NCI-H524 (cell line): ENCODE data around the gene PER1.

Experiments used
- DNase-seq, 2 experiments: peaks; one replicate each; lab custom pipeline; 2025; lab: John Stamatoyannopoulos, UW

PER1 gene, protein sequence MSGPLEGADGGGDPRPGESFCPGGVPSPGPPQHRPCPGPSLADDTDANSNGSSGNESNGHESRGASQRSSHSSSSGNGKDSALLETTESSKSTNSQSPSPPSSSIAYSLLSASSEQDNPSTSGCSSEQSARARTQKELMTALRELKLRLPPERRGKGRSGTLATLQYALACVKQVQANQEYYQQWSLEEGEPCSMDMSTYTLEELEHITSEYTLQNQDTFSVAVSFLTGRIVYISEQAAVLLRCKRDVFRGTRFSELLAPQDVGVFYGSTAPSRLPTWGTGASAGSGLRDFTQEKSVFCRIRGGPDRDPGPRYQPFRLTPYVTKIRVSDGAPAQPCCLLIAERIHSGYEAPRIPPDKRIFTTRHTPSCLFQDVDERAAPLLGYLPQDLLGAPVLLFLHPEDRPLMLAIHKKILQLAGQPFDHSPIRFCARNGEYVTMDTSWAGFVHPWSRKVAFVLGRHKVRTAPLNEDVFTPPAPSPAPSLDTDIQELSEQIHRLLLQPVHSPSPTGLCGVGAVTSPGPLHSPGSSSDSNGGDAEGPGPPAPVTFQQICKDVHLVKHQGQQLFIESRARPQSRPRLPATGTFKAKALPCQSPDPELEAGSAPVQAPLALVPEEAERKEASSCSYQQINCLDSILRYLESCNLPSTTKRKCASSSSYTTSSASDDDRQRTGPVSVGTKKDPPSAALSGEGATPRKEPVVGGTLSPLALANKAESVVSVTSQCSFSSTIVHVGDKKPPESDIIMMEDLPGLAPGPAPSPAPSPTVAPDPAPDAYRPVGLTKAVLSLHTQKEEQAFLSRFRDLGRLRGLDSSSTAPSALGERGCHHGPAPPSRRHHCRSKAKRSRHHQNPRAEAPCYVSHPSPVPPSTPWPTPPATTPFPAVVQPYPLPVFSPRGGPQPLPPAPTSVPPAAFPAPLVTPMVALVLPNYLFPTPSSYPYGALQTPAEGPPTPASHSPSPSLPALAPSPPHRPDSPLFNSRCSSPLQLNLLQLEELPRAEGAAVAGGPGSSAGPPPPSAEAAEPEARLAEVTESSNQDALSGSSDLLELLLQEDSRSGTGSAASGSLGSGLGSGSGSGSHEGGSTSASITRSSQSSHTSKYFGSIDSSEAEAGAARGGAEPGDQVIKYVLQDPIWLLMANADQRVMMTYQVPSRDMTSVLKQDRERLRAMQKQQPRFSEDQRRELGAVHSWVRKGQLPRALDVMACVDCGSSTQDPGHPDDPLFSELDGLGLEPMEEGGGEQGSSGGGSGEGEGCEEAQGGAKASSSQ (N-terminal part only)

DNA sequence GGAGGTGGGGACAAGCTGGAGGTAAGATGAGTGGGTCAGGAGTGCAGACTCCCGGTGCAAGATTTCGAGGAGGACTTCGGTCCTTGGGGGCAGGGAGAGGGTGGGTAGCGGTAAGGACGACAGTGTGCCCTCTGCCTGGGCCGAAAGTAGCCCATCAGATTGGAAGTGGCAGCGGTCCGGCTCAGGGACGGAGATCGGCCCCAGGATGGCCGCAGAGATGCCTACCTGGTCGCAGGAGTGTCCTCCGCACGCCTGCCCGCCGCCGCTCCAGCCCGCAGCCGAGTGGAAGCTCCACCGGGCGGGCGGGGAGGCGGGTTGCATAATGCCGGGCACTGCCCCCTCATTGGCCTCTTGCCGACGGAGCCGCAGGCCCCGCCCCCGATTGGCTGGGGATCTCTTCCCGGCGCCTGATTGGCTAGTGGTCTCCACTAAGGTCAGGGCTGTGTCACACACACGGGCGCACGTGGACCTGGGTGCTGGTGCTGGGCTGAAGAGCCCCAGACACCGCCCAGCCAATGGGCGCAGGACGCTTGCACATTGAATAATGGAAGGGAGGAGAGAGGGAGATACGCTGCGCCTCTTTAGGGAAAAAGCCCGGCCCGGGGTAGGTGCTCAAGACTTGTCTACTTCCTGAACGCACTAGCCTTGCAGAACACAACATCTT is at the start of gene PER1:
Gene PER1 (minus strand): TSS at position 293 of the 664 bp plus-strand sequence. CDS start 1,698 bp downstream, outside the sequence.
- DNase-seq: peak in 1 of 2 experiments; percentile 80

DNA sequence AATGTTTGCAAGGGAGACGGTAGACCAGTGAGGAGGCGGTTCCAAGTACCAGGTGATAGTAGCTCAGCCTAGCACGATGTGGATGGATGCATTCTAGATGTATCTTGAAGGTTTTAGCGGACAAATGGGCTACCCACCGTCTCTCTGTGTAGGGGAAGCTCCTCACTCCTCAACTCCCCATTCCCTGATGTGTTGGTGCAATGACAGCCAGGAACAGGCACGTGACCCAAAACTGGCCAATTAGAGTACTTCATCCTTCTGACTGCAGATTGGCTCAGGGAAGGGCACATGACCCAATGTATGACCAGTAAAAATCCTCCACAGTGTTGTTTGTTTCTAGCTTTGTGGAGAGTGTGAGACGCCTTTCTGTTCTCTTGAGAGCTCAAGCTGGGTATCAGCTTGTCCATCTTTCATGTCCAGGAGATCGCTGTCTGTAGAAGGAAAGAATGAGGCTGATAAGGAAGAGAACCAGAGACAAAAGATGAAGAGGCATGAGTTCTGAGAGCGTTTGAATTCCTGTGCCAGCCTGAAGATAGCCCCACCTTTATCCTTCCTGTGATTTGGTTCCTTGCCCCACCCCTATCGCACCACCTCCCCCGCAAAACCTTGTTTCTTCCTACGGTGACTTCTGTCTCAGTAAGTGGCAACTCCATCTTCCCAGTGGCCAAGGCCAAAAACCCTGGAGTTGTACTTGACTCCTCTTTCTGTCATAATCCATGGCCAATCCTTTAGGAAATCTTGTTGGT is 40.0 kb upstream of the PER1 start:
- peak; percentile 59 to 76 for DNase-seq

DNA sequence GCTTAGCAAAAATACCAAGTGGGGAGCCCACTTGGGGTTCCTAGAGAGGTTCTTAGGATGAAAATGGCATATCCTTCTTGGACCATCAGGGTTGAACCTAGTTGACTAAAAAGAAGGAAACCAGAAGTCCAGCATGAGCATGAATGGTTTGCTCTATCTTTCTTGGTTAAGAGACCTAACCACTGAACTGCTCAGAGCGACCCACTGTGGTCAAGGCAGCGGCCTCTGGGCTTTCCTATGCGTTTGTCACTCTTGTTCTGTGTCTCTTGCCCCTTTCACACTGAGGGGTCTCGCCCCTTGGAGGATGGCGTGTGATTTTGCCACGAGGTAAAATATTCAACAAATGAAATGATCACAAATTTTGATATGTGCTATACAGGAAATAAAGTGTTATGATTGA is 38.3 kb upstream of the PER1 start:
- no peak for DNase-seq

DNA sequence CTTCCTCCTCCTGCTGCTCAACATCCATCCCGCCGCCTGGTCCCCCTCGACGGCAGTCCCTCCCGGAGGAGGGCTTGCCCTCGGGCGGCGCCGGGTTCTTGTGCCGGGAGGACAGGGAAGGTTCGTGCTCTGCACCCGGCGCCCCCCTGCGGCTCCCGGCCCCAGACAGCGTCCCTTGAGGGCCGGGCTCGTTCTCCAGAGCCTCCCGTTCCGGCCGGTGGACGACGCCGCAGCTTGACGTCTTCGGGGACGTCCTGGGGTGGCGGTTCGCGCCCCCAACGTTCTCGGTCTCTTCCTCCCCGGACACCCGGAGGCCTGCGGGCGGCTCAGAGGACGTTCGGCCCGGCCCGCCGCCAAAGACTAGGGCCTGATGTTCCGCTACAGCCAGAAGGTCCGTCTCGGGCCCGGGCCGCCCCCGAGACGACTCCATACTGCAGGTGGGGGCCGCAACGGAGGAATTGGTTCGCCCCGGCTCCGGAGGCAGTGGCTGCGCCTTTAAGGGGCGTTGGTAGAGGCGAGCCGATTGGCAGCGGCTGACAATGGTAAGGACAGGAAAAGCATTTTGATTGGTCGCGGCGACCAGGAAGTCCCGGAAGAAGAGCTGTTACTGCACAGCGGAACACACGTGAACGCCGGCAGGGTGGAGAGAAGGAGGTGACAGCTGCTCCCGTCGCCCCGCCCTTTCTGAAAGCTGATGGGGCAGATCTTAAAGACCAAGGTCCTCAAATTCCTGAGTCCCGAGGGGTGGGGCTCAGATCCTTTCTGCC is 37.7 kb upstream of the PER1 start, which contains the start of gene BORCS6:
Gene BORCS6 (minus strand): TSS at position 470 of the 767 bp plus-strand sequence. CDS start 40 bp downstream, at position 430.
- peak; percentile 78 to 86 for DNase-seq

DNA sequence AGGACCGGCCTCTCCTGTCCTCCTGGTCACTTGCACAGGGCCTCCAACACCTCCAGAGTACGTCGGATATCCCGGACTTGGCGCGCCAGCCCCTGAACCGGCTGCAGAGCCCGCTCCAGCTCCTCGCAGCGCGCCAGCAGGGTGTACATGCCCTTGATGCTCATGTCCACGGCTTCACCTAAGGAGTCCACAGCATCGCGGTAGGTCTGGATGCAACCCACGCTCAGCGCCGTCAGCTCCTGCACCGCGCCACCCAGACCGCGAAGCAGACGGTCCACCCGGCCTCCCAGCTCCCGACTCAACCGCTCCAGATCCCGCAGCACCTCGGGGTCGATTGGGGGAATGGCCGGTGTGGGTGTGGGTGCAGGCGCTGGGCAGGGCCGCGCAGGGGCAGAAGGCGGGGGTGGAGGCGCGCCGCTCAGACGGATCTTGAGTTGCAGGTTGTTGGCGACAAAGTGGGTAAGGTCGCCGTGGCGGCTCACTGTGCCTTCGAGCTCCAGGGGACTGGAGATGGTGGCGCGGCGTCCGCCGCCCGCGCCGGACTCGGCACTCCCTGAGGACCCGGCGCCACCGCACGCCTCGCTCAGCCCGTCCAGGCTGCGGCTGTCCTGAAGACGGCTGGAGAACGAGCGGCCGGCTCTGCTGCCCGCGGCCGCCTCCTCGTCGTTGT is 37.0 kb upstream of the PER1 start:
- DNase-seq: no peak

DNA sequence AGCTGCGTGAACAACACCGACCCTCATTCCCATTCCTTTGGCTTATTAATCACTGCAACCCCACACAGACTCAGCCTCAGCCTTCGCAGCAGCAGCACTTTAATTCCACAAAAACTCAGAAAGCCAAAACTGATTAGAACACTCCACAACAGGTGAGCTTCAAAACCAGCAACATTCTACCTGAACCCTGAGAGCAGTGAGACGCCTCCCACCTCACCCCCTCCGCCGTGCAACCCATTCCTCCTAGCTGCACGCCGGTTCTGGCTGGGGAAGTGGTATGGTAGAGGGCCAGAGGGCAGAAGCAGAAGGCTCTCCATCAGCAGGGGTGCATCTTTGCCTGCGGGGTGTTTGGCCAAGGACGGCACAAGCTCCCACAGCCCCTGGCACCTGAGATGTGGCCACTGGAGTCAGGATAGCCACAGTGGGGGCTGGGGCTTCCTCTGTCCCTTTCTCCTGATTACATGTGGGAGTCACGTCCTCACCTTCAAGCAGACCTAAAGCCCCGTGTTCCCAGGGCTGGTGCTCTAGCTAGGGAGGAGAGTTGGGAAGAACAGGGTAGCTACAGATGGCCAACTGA is 36.1 kb upstream of the PER1 start:
- no peak for DNase-seq

DNA sequence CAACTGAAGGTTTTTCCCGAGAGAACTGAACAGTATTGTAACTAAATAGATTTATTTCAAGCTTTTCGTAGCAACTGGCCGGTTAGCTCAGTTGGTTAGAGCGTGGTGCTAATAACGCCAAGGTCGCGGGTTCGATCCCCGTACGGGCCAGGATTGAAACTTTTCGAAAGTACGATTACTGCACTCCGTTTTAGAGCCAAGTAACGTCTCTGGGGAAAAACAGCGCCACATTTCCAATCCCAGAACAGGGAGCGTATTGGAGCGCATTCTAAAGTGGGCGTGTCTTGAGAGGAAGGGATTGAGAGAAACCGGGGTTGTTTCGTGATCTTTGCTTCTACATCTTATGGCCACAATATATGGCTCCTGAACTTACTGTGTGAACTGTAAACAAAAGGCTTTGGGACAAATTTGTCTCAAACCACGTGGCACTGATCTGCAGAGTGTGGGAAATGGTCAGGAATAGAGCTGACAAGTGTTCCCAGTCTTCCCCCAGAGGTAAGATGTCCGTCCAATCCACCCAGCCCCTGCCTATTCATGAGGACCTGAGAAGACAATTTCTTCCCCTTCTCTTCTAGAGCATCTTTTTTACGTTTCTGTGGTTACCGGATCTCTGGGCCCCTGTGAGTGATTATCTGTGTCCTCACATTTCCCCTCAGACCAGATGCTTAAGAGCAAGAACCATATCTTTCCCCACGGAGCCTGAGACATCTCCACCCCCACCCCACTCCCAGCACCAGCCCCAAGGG is 35.5 kb upstream of the PER1 start:
- DNase-seq: peak; percentile 90

DNA sequence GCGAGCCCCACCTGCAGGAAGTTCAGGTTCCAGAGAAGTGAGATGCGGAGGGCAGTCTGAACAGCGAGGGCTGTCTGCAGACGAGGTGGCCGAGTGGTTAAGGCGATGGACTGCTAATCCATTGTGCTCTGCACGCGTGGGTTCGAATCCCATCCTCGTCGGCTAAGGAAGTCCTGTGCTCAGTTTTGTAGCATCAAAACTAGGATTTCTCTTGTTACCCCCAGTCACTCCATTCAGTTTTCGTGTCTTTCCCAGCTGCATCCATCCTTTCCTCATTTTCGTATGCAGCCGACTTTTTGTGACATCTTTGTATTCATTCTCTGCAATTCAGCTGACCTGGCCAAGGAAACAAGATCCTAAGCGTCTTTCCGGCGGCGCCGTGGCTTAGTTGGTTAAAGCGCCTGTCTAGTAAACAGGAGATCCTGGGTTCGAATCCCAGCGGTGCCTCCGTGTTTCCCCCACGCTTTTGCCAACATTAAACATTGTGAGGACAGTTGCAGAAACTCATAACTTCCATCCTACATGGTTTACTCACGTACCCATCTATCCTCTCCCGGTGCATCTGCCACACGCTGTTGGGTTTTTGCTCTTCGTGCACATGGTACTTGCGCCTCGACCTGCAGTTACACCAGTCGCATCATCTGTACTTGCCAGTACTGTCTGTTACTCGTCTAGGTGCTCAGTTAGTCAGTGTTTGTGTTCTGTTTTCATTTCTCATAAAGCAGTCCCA is 34.7 kb upstream of the PER1 start:
- DNase-seq: peak; percentile 92

DNA sequence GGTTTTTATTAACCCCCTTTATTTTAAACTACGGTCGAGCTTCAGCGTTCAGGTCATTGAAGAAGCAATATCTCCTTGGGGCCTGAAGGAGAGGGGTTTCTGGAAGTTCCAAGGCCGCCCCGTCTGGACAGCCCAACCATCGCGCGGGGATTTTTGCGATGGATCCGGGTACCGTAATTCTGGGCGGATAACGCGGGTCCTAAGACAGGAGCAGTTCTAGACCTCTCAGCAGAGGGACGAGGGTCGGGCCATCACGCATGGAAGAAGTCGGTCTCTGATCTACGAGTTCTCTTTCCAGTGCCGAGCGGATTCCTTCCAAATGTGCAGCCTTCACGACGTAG is 34.2 kb upstream of the PER1 start:
- DNase-seq: no peak

DNA sequence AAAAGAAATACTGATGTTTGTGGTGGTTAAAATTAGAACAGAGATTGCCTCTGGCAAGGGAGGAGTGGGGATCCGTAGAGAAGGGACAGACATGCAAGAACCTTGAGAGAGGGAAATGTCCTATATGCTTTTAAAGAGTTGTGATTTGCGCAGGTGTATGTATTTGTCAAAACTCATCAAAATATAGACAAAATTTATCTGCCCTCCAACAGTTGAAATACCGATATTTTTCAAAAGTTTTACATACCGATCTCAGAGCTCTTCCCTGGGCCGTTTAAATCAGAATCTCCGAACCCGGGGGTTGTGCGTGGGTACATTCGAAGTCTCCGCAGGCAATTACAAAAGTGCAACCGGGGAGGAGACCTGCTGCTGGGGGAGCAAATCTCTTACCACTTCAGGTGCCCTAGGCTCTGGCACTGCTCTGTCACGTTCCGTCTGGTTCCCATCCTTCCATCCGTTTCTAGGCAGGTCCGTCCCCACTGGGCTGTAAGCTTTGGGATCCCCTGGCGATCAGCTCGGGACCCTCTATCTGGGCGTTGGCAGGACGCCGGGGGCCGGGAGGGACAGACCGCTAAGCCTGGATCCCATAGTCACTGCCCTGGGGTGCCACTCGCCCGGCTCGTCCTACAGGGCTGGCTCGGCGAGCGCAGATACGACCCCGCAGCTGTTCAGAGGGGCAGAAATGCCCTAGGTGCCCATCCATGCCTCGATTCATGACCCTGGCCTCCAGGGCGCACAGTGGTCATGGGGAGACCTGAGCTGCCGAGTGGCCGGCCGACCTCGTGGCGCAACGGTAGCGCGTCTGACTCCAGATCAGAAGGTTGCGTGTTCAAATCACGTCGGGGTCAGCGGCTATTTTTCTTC is 33.6 kb upstream of the PER1 start:
- DNase-seq: peak; percentile 23 to 75

DNA sequence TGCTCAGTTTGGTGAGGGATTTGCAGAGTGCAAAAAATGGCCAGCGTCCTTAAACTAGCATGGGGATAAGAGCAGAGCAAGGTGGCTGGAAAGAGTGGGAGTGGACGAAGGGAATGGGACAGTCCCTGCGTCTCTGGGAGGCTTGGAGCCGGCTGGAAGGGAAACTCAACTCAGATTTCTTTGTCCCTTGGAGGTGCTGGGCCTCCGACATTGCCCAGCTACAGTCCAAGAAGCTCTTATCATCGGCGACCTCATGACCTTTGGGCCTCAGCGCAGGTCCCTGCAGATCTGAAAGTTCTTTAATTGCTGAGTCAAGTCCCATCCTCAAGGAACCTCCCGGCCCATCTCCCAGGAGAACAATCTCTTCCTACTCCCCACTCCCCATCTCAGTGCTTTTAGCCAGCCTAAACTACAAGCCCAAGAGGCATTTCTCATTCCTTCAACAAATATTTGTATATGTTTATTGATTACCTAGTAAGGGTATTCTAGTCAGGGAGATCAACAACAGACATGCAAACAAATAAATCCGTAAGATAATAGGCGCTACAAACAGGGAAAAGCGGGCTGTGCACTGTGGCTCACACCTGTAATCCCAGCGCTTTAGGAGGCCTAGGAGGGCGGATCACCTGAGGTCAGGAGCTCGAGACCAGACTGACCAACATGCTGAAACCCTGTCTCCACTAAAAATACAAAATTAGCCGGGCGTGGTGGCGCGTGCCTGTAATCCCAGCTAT is 25.0 kb upstream of the PER1 start:
- no peak for DNase-seq

DNA sequence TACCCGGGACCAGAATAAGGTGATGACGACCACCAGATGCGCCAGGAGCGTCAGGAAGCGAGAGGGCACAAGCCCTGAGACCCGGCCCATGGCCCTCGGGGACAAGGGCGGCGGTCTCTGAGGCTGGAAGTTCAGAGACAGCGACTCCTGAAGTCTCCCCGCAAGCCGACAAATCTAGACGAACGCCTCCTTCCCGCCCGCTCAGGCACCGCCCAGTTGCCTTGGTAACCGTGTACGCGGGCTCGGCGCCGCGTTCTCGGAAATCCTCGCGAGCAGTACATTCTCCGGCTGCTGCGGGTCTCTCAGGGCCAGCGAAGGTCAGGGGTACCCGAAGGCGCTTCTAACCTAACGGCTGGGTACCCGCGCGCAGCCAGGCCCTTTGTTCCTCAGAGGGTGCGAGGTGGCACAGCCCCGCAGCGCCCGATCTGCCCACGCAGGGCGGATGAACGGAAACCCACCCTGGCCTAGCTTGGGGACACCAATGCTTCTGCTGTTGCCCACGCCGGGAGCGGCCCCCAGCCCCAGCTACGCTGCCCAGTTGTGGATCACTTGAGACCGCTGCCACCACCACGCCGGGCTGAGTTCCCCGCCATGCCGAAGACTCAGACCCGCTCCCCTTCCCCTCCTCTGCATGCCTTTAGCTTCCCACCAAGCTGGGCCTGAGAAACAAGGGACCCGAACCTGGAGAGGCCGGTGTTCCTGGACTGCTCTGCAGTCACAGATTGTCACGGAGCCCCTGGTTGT is 24.2 kb upstream of the PER1 start, which contains the start of gene TMEM107:
Gene TMEM107 (minus strand): TSS at position 184 of the 744 bp plus-strand sequence. CDS start 94 bp downstream, at position 90.
- DNase-seq: peak; percentile 35 to 71

DNA sequence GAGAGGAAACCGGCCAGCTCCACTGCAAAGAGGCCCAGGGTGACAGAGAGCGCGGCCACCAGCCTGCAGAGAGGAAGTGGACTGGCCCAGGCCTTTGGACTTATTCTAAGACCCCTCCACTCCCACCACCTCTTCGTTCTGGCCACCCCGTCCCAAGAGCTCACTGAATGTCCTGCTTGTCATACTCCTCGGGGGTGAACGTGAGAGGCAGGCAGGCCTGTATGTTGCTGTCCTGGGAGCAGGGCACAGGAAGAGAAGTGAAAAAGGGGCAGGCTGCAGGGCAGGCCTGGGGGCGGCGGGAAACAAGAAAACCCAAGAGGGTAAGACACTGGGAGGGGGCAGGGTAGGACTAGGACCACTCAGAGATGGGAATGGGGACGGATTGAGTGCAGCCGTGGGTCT is 23.6 kb upstream of the PER1 start:
- no peak for DNase-seq

DNA sequence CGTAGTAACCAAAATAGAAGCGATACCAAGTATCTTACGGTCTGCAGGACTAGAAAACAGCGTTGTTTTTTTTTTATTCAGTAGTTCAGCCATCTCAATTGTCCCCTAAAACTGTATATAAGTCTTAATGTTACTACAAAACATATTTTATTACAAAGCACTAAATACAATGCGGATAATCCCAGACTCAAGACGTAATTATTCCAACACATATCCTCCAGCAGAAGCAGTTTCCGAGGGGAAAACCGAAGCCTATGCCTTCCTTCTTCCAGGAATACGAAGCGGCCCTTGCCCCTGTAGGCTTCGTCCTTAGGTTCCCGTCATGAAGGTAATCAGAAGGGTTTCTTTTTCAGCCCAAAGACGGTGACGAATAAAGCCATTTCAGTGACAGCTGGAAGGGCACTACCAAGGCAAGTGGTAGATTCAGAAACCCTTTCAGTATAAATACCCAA is 21.7 kb upstream of the PER1 start:
- peak in 1 of 2 experiments; percentile 54 for DNase-seq
